ENCODE data around the gene DCAKD.

Gene DCAKD, protein sequence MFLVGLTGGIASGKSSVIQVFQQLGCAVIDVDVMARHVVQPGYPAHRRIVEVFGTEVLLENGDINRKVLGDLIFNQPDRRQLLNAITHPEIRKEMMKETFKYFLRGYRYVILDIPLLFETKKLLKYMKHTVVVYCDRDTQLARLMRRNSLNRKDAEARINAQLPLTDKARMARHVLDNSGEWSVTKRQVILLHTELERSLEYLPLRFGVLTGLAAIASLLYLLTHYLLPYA

DNA sequence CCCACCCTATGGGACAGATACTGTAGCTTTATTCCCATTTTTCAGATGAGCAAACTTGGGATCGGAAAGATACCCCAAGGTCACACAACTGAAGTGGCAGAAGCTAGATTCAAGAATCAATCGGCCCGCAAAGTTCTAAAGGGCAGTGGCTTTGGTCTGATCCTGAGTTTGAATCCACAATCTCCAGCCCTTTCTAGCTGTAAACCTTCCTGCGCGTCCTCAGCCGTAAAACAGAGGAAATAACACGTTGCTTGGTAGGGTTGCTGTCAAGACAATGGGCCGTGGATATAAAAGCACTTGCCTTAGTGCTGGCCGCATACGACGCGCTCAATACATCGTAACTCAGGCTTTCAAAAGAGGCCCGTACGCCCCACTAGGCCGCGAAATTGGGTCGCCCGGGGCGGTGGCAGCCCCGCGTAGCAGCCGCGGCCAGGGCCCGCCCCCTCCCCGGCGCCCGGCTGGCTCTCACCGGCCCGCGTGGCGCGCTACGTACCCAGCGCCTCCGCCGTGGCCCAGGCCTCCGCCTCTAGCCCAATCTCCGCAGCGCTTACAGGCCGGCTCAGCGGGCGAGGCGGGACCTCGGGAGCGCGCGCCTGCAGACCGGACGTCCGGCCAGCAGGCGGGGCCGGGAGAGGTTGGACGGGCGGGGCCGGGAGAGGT is at the start of gene DCAKD:
Gene DCAKD, minus strand, starts transcription at position 573 of the 660 bp plus-strand sequence. CDS start 16,747 bp downstream, outside the sequence.
- peak; percentile 99 for DNase-seq

DNA sequence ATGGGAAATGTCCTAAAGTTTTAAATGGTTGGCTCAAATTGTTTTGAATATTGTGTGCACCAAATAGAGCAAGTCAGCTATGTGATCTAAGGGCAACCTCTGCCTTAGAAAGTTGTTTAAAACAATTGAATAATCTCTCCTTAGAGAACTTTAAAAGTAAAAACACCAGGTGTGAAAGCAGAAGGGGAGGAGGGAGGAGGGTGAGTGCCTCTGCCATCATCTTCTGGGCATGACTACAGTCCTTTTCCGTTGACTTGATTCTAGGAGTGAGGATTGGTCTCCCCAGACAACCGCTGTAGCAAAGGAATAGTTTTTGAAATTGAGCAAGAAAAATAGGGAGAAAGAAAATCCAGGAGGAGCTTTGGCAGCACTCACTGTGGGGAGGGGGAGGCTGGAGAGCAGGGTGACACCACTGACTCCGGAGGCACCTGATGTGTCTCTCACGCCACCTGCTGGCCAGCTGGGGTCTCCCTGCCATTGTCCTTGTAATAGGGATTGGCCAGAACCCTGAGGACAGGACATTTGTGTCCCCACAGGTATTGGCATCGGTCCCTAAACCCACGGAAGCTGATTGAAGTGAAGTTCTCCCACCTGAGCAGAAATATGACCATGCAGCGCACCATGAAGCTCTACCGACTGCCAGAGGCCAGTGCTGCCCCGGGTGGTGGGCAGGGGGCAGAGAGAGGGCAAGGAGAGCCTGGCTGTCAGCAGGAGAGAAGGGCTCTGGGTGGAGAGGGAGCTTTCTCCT is 47.6 kb upstream of the DCAKD start:
- DNase-seq: peak; percentile 86

DNA sequence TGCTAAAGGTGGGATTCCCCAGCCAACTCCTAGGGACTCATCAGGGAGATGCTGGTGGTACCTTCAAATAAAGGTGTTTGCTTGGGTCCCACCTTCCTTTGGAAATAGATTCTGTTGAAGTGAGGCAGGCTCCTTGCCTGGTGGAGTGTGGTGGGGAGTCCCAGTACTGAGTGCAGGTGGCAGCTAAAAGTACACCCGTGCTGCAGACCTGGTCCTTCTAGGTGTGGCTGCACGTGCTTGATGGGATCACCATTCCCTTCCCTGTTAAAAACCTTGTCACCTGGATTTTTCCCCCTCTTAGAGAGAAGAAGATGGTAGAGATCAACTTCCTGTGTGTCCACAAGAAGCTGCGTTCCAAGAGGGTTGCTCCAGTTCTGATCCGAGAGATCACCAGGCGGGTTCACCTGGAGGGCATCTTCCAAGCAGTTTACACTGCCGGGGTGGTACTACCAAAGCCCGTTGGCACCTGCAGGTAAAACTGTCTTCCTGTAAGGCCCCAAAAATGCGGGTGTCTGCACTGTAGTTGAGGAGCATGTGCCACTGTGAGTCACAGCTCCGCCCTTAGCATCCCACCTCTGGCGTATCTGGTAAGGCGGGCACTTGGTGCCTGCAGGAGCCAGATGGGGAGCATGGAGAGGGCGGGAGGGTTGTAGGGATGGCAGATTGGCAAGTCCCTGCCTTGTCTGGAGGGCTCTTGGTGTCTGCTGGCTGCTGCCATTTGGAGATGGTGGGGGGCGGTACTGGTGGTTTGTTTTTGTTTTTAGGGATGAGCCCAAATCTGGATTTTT is 46.8 kb upstream of the DCAKD start:
- no peak for DNase-seq

DNA sequence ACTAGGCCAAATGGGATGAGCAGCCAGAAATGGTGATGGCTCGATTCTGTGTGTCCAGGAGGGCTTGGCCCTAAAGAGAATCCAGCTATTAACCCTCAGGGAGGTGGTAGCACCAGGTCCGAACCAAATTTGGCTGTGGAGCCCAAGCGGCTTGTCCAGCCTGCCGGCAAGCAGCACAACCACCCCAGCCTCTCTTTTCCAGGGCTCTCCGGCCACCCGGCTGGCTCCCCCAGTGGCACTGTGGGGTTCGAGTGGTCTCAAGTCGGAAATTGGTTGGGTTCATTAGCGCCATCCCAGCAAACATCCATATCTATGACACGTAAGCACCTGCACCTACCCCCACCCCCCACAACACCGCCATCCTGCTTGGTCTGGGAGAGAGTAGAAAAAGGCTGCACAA is 45.5 kb upstream of the DCAKD start:
- no peak for DNase-seq

DNA sequence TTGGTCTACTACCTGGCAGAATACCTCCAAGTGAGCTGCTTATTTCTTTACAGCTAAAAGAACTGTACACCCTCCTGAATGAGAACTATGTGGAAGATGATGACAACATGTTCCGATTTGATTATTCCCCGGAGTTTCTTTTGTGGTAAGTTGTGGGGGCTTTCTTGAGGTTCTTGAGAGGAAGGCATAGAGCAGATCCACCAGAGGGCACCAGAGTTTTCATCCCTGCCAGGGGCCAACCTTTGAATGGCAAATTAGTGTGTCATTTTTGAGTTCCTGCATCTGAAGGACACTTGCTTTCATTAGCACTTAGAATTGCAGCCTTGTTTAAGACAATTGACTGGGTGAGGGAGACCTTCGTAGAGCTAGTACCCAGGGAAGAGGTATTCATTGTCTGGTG is 44.7 kb upstream of the DCAKD start:
- DNase-seq: peak; percentile 64

DNA sequence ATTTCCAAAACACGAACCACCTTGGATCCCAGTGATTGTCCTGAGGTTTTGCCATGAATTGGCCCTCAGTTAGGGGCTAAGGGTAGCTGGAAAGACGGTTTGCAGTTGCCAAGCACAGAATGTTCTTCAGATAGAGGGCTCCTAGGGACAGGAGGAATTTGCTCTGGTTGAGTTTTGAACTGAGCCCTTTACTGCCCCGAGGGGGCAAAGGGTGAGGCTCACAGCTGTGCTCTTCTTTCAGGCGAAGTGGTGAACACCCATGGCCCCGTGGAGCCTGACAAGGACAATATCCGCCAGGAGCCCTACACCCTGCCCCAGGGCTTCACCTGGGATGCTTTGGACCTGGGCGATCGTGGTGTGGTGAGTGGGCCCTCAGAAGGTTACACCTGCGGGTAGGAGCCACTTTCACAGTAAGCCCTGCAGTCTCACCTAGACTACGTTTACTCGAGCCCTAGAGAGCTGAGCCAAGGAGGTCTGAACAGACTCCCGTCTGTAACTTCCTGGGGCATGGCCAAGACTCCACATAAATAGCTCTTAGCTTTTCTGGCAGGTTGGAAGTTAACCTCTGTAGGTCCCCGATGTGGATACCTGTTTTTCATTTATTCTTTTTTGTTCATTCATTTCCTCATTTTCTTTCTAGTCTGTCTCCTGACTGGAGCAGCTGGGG is 42.1 kb upstream of the DCAKD start:
- DNase-seq: no peak

DNA sequence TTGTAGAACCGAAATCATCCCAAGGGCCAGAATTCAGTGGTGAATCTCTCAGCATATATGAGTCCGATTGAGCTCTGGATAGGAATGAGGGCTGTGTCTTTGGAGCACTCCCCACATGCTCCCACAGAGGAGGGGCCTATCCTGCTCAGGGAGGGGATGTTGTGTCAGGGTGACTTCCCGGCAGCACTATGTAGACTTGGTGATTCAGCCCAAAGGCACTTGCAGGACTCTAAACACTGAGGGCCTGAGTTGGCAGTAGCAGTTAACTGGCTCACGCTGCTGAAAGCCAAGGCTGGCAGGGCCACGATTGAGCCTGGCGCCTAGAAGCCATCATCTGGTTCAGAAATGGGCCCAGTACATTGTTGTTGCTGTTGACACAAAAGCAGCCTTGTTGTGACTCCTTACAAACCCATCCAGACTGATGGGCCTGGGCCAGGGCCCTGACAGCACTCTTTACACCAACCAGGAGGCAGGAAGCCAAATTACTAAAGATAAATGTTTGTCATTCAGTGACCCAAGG is 41.5 kb upstream of the DCAKD start:
- DNase-seq: no peak

DNA sequence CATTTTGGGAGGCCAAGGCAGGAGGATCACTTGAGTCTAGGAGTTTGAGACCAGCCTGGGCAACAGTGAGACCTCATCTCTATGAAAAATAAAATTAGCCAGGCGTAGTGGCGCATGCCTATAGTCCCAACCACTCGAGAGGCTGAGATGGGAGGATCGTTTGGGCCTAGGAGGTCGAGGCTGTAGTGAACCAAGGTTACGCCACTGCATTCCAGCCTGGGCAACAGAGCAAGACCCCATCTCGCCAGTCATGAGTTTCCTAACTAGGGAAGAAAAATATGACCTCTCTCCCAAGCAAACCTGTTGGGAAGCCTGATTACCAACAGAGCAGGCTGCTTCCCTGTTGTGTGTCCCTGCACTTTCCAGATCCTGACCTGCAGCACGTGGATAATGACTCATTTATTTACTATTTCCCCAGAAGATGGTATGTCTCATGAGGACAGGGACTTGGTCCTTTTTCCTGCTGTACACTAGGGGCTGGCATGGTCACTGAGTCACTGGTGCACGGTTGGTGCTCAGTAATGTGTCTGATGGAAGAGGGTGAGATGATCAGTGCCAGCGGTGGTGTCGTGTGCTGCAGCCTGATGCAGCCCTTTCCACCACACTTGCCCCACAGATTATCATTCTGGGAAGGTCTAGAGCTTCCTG is 40.5 kb upstream of the DCAKD start:
- no peak for DNase-seq

DNA sequence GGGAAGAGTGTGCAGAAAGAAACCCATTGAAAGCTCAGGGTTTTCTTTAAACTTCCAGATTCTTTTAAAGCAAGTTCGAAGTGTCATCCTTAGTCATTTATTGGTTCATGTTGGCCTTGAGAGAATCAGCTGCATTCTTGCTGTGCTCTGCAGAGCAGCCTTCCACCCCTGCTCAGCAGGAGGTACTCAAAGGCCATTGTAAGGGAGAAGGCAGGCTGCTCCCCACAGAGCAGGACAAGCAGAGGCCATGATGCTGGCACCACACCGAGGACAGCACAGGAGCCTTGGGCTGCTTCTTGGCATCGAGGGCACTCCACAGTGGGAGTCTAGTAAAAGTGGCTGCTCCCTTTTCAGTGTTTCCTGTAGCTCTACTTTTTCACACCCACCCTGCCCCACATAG is 39.3 kb upstream of the DCAKD start:
- no peak for DNase-seq

DNA sequence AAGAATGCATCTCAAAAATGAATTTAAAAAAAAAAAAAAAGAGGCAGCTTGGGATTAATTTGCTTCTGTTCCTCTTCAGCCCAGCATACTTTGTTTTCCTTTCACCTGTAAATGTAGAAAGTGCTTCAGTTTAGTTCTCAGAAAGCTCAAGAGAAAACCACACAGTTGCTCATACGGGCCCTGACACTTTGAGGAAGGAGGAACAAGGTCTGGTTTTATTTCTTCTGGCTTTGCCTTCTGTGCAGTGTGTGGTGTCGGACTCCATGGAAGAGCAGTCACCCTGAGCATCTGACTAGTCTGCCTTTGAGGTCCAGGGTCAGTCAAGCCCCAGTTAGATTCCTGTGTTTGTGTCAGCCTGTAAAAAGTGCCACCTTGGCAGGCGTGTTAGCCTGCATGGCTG is 37.3 kb upstream of the DCAKD start:
- no peak for DNase-seq

DNA sequence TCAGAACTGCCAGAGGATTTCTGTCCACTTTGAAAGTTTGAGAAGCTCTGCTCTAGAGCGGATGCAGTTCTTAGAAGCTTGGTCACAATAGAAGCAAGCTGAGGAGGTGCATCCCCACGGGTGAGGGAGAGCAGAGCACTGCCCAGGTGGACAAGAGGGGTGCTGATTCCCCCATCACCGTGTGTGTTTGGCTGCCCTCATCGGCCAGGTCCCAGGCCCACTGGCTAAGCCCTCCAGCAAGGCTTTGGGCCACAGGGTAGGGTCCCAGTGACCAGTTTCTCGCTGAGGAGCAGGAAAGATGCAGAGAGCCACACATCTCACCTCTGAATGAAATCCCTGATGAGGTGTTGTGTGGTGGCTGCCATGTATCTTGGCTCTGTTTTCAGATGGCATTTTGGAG is 36.5 kb upstream of the DCAKD start:
- DNase-seq: no peak

DNA sequence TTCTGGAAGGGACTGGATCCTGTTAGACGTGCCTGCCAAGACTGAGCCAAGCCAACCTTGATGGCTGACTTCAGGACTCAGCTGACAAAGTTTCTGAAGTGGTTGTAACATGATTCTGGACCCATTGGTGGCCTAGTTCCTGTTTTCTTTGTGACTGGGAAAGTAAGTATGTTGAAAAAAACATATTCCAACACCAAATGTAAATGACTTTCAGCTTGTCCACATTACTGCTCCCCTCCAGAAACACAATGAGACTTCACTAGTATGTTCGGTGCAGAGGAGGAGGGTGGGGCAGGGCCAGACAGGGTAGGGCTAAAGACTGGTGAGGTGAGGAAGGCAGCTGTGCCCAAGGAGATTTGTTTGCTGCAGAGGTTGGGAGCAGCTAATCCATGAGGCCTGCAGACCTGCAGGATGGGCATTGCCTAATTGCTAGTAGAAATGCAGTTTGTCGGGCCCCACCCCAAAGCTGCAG is 36.1 kb upstream of the DCAKD start:
- DNase-seq: no peak

DNA sequence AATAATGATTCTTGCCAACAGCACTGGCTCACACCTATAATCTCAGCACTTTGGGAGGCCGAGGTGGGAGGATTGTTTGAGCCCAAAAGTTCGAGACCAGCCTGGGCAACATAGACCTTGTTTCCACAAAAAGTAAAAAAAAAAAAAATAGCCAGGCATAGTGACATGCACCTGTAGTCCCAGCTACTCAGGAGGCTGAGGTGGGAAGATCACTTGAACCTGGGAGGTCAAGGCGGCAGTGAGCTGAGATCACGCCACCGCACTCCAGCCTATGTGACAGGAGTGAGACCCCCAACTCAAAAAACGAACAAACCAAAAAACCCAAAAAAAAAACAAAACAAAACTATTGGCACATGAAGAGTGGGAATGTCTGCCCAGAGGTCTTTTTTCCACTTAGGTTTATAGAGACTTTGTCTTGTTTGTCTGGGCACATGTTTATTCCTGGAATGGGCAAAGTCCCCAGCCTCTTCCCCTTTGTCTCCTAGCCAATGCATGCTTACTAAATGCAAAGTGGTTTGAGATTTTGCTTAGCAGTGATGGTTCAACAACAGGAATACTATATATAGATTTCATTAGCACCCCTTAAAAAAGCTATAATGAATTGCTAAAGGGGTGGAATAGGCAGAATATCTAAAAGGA is 35.6 kb upstream of the DCAKD start:
- DNase-seq: no peak

DNA sequence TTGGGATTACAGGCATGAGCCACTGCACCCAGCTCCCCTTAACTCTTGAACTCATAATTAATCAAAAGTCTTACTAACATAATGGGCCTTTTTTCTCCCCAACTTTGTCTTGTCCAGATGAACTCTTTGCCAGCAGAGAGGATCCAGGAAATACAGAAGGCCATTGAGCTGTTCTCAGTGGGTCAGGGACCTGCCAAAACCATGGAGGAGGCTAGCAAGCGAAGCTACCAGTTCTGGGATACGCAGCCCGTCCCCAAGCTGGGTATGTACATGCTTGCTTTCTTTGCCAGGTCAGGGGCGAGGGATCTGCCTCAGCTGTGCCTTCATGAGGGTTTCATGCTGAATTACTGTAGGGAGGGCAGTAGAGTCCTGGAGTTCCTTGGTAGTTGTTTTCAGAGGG is 35.0 kb upstream of the DCAKD start:
- no peak for DNase-seq

DNA sequence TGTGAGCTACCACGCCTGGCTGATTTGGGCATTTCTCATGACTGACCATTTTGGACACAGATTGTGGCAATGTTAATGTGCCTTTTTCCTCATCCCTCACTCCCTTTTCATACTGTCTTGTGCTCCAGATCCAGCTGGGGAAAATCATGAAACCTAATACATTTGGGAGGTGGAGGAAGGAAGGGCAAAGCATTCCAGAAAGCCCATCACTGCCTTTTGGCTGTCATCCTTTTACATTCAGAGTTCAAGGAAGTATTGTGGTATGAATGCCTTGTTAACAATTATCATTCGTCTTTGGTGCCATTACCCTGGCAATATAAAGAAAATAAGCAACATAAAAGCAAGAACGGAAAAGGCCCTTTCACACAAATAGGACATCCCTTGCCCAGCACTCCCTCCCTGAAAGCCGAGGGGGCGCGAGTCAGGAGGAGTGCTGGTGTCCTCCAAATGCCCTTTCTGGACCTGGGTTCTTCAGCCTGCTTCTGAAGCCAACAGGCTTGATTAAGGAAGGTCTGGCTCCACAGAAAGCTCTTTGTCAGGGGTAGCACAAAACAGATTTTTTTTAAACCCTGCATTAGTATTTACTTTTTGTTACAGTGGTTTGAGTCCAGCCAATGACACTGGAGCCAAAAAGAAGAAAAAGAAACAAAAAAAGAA is 29.7 kb upstream of the DCAKD start:
- DNase-seq: no peak

DNA sequence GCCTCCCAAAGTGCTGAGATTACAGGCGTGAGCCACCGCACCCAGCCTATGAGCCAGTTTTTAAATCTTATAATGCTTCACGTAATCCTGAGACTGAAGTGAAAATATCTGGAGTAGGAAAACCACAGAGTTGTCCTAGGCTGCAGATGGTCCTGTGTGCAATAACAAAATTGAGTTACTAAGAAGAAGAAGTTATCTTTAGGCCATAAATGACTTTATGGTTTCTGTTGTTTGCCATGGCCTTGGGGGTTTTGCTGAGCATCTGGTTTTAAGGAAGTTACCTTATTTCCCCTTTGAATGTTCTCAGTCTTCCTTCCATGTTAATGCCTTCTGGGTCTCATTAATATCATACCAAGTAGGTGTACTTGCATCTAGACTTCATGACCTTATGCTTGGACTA is 26.2 kb upstream of the DCAKD start:
- peak; percentile 78 for DNase-seq

DNA sequence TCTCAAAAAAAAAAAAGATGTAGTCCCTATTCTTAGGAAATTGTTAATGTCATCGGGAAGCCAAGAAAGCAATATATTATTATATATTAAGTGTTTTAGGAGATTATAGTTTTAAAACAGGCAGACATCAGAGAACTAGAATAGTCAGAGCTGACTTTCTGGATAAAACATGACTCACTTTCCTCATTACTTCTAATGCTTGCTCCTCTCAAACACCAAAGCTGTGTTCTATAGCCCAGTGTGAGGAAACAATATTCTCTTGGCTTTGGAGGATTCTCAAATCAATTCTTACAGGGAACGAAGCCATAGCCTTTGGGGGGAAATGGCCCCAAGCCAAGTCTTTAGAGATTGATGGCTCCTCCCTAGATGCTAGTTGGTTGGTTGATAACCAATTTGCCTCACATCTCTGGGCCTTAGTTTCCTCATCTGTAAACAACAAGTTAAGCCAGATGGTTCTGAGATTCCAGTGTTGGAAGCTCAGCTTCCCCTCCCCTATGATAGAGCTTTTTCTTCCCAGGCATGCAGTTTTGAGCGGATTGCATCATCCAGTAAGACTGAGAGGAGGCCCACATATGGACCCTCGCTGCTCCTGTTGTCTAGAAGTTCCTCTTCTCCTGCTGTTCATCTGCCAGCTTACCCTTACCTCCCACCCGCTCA is 22.1 kb upstream of the DCAKD start:
- peak; percentile 28 for DNase-seq

DNA sequence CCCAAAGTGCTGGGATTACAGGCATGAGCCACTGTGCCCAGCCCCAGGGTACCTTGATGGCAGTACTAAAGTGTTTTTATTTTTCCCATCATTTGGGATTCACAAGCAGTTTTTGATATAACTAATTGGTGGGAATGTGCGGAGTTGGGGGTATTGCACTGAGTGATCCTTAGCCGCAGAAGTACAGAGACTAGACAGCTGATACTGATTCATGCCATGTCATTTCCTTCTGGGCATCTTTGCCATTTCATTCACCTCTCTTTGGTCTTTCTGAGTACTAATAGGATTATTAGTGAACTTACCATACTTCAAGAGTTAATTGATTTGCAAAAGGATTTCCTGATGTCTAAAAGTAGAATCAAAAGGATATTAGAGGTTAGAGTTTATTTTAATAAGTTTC is 19.4 kb upstream of the DCAKD start:
- no peak for DNase-seq

DNA sequence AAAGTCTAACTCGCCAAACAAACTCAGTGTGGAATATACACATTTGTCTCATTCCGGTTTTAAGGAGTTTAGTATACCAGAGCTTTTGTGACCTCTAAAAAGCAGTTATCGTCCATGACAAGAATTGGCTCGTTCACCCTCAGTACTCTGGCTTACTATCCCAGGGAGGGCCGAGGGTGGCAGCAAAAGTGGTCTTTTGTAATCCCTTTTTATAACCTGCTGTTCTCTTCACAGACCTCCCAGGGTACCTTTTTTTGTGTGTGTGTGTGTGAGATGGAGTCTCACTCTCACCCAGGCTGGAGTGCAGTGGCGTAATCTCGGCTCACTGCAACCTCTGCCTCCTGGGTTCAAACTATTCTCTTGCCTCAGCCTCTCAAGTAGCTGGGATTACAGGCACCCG is 18.6 kb upstream of the DCAKD start:
- no peak for DNase-seq

DNA sequence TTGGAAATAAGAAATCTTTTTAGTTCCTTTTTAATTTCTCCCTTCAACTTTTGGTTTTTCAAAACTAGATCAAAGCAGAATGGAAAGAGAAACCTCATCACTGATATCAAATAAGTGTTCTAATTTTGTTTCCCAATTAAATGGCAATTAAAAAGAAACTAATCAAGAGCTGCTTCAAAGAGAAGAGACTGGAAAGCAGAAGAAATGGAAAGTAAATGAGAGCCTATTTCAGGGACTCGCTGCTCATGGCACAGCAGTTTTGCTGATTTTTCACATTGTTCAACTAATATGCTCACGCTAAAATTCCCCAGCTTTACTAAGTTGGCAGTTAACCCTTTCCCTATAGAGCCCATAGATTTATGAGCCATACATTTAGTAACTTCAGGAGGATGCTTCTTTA is 16.2 kb upstream of the DCAKD start:
- no peak for DNase-seq
